Upper lobe of right lung (tissue), 1 donor: ENCODE data around the gene FRMD4B. TPM values are rescaled to one million over a fixed set of nuclear protein-coding genes. Genes with fewer than 3 reads are reported as not detected.

Experiments
- ATAC-seq: fragments of 200-7000 bp; cut with Tn5 transposase; one replicate; pipeline ENCODE4 v1.9.1; 2020; ENCODE audit warnings: mild to moderate bottlenecking, moderate library complexity
- DNase-seq: peaks from one replicate; pipeline ENCODE4 v3.0.0-alpha.2; 2020
- H3K27ac ChIP-seq: fragments of 200-600 bp; one replicate; pipeline ENCODE4 v1.8.0; 2022
- H3K27me3 ChIP-seq: fragments of 200-600 bp; one replicate; pipeline ENCODE4 v1.8.0; 2022; ENCODE audit warnings: mild to moderate bottlenecking
- H3K36me3 ChIP-seq: fragments of 200-600 bp; one replicate; pipeline ENCODE4 v1.8.0; 2022
- H3K4me1 ChIP-seq: fragments of 200-600 bp; one replicate; pipeline ENCODE4 v1.8.0; 2022
- H3K4me3 ChIP-seq: fragments of 200-600 bp; one replicate; pipeline ENCODE4 v1.8.0; 2022; ENCODE audit warnings: mild to moderate bottlenecking
- H3K9me3 ChIP-seq: fragments of 200-600 bp; one replicate; pipeline ENCODE4 v1.8.0; 2022
- CTCF ChIP-seq: fragments of 200-600 bp; IDR thresholded peaks from one replicate; pipeline ENCODE4 v1.8.0; 2022; ENCODE audit warnings: antibody characterized with exemption
- intact Hi-C: fragments of 100-400 bp; cut with DNase I; formaldehyde crosslinking; loops from one replicate; pipeline ENCODE4 v1.11.0; 2022
- total RNA-seq: library from RNA; stranded (reverse); fragmentation: NEBNext Ultra II Directional; extraction: Animal tissue kit (Norgen Biotek cat#: 25700); gene quantifications from one replicate; pipeline ENCODE4 v1.2.1, GENCODE V29; 2021
- donor health status: DM: no; HTN: yes; CAD: no; lungs with severe emphysema.

Gene FRMD4B
- total RNA-seq, 1 donor from 2014 or later: 60.7 TPM

- Histone ChIP-seq H3K9me3 (no peaks in the 10 kb centered on the region), H3K36me3 (no peaks in the 10 kb centered on the region), H3K4me3 (no peak overlapping the region), H3K27ac (no peak overlapping the region), H3K4me1 (no peaks in the 10 kb centered on the region), H3K27me3 (no peaks in the 10 kb centered on the region)
- TF ChIP-seq CTCF: no peak
- DNase-seq: no peak
- ATAC-seq: no peak
- intact Hi-C loops: no loop called here
These were observed 240.2 kb downstream of the FRMD4B start for GRCh38 chr3:69145688-69146087.

- TF ChIP-seq CTCF: no peak
- Histone ChIP-seq H3K9me3 (no peaks in the 10 kb centered on the region), H3K36me3 (no peaks in the 10 kb centered on the region), H3K27me3 (no peaks in the 10 kb centered on the region), H3K4me3 (no peak overlapping the region), H3K27ac (no peak overlapping the region), H3K4me1 (no peaks in the 10 kb centered on the region)
- no peak for DNase-seq
- intact Hi-C loops: no loop called here
- no peak for ATAC-seq
These were observed 241.2 kb downstream of the FRMD4B start for GRCh38 chr3:69144631-69145245.

- H3K4me1 ChIP-seq: no peaks in the 10 kb centered on the region
- TF ChIP-seq CTCF: no peak
- no peak overlapping the region for H3K27ac ChIP-seq
- no peaks in the 10 kb centered on the region for H3K9me3 ChIP-seq
- H3K4me3 ChIP-seq: no peak overlapping the region
- intact Hi-C loops: no loop called here
- no peaks in the 10 kb centered on the region for H3K27me3 ChIP-seq
- DNase-seq: no peak
- no peaks in the 10 kb centered on the region for H3K36me3 ChIP-seq
- ATAC-seq: no peak
These were observed 242.3 kb downstream of the FRMD4B start for GRCh38 chr3:69143612-69144011.

- DNase-seq (no peak), ATAC-seq (no peak)
- no peak for TF ChIP-seq CTCF
- Histone ChIP-seq H3K4me1 (no peaks in the 10 kb centered on the region), H3K36me3 (no peaks in the 10 kb centered on the region), H3K27ac (no peak overlapping the region), H3K4me3 (no peak overlapping the region), H3K27me3 (no peaks in the 10 kb centered on the region), H3K9me3 (no peaks in the 10 kb centered on the region)
- intact Hi-C loops: no loop called here
These were observed 243.0 kb downstream of the FRMD4B start for GRCh38 chr3:69142797-69143454.

- Histone ChIP-seq H3K4me3 (no peak overlapping the region), H3K27me3 (no peaks in the 10 kb centered on the region), H3K36me3 (no peaks in the 10 kb centered on the region), H3K9me3 (no peaks in the 10 kb centered on the region), H3K4me1 (no peaks in the 10 kb centered on the region), H3K27ac (no peak overlapping the region)
- DNase-seq (no peak), ATAC-seq (no peak)
- intact Hi-C loops: no loop called here
- TF ChIP-seq CTCF: no peak
These were observed 243.8 kb downstream of the FRMD4B start for GRCh38 chr3:69142090-69142489.
